ENCODE measurements around the gene SCUBE1.

Gene SCUBE1

DNA sequence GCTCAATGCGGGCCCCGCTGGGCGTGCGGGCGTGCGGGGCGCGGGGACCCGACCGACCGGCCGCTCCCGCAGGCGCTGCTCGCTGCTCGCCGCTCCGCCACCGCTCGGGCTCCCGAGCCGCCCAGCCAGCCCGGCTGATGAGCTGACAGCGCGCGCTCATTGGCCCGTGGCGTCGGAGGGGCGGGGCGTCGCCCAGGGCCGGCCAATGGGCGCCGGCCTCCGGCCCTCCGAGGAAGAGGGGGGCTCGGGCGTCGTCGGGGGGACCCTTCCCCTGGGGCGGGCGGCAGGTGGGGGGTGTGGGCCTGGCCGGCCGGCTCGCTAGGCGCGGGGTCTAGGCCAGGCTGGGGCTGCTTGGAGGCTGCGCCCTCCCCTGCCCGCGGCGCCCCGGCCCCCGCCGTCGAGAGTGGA is at the start of gene SCUBE1:
Gene SCUBE1 (minus strand): TSS at position 111 of the 408 bp plus-strand sequence. CDS start 111 bp downstream, outside the sequence.
- peak; percentile 8 to 34 (median 24) for DNase-seq (ENCODE audit: low read depth in 2 of 3, low spot score in 1 of 3)

DNA sequence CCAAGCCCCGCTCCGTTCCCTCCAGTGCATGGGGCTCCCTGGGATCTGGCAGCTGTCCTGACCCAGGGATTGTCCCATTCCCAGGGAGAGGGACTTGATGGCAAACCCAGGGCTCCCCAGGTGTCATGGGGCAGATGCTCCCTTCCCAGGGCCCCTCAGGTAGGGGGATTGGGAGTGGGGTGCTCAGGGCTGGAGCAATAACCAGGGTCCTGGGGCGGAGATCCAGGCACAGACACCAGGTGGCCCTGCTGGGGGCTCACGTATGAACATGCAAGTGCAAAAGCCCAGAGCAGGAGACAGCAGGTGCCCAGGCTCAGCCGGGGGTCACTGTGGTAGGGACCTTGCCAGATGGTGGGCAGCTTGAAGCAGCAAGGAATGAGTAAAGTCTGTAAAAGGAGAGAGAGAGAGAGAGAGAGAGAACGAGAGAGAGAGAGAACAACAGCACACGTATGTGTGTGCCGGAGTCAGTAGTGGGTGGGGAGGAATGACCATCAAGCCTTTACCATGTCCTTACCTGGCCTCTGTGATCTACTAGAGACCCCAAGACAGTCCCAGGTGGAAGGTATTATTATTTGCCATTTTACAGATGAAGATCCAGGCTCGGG is 49.3 kb upstream of the SCUBE1 start:
- no peak for DNase-seq (ENCODE audit: low read depth in 2 of 3, low spot score in 1 of 3)

DNA sequence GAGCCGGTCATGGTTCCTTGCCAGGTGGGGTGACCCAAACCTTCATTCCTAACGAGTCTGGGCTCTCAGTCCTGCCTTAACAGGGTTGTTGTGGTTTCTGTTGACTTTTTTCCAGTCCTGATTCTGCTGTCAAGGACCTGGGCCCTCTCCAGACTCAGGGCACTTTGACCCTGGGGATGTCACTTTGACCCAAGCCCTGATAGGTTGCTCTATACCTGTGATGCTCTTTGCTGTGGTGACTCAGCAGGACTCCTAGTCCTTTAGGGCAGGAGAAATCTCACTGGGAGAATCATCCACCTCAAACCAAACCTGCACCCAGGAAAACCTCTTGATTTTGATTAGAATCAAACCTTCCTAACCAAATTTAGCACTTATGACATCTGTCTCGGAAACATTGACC is 48.1 kb upstream of the SCUBE1 start:
- no peak for DNase-seq (ENCODE audit: low read depth in 2 of 3, low spot score in 1 of 3)

DNA sequence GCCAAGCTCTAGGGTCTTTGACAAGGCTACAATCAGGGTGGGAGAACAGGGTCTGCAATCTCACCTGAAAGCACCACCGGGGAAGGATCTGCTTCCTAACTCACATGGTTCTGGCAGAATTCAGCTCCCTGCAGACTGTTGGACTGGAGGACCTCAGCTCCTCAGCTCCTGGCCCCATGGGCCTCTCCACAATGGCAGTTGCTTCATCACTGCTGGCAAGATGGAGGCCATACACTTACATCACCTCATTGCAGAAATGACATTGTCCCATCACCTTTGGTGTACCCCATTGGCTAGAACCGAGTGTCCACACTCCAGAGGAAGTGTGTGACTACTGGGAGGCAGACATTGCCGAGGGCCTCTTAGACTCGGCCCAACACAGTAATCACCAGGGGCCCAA is 47.7 kb upstream of the SCUBE1 start:
- DNase-seq (ENCODE audit: low read depth in 2 of 3, low spot score in 1 of 3) = no peak

DNA sequence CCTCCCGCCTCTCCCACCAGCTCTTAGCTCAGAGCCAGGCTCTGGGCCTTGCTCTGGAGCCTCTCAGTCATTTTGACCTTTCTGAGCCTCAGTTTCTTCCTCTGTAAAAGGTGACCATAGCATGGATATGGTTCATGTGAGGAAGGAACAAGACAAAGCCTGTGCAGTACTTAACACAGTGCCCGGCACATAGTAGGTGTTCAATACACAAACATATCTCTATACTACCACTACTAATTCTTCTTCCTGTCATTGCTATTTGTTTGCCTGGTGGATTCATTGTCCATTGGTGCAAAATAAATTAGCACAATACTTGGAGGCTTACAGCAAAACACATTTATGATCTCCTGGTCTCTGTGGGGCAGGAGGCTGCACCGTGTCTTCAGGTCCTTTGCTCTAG is 47.0 kb upstream of the SCUBE1 start:
- no peak for DNase-seq (ENCODE audit: low read depth in 2 of 3, low spot score in 1 of 3)

DNA sequence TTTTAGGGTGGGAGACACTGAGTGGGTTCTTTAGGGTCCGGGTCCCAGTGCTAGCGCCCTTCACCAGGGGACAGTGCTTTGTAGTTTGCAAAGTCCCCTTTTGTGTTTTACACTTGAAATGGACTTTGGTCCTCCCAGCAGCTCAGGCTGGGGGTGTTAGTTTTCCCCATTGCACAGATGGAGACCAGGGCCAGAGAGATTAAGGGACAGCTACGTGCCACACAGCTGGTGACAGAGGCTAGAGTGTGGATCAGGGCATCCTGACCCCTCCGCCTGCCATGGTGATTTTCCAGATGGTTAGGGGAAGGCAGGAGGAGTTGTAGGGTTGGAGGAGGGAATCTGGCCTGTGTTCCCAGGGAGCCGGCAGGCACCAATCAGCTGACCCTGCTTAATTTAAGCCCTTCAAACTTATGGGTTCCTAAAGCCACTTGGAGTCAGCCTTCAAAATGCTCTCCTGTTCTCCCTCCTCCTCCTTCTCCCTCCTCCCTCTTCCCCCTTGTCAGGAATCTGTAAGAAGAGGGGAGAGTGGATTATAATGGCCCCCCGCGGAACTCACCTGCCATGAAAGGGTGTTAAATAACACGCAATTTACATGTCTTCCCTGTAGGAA is 46.2 kb upstream of the SCUBE1 start:
- DNase-seq (ENCODE audit: low read depth in 2 of 3, low spot score in 1 of 3) = no peak

DNA sequence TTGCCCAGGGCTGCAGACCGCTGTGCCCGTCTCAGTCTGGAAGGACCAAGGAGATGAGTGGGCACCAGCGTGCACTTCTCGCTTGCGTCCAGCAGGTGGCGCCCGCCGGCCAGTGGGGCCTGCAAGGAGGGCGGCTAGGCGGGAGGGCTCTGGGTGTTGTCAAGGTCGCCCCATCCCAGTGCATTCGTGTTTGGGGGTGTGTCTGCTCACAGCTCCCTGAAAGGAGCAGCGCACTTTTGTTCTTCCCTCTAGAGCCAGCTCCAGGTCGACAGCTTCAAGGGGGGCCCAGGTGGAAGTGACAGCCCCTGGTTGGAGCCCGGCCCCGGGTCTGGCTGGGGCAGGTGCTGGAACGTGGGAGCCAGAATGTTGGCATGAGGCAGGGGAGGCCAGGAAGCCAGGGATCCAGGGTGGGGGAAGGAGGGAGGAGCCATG is 45.3 kb upstream of the SCUBE1 start:
- peak; percentile 55 to 70 (median 62) for DNase-seq (ENCODE audit: low read depth in 2 of 3, low spot score in 1 of 3)

- DNase-seq (ENCODE audit: low read depth in 2 of 3, low spot score in 1 of 3) = no peak
Measured at GRCh38 chr22:43387815-43388214, 44.6 kb upstream of the SCUBE1 start.

DNA sequence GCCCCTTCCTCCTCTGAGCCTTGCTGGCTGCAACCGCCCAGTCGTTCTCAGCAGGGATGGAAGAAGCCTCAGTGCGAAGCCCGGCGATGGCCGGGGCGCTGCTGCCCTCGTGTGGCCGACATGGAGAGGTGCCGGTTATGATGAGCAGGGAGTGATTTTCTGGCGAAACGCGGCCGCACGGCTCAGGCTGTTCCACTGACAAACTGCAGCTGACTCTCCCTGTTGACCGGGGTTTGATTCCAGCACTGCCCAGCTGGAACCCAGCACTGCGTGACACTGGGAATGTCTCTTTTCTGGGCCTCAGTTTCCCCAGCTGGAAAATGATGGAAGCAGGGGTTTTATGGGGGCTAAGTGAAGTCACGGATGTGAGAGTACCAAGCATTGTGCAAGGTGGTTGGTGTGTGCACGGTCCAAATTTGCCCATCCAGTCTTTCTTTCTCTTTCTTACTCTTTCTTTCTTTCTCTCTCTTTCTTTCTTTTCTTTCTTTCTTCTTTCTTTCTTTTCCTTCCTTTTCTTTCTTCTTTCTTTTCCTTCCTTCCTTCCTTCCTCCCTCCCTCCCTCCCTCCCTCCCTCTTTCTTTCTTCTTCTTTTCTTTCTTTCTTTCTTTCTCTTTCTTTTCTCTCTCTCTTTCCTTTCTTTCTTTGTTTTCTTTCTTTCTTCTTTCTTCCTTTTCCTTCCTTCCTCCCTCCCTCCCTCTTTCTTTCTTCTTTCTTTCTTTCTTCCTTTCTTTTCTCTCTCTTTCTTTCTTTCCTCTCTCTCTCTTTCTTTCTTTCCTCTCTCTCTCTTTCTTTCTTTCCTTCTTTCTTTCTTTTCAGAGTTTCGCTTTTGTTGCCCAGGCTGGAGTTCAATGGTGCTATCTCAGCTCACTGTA is 42.8 kb upstream of the SCUBE1 start:
- peak; percentile 45 to 62 (median 62) for DNase-seq (ENCODE audit: low read depth in 2 of 3, low spot score in 1 of 3)

- no peak for DNase-seq (ENCODE audit: low read depth in 2 of 3, low spot score in 1 of 3)
Measured at GRCh38 chr22:43384863-43385262, 41.7 kb upstream of the SCUBE1 start.

DNA sequence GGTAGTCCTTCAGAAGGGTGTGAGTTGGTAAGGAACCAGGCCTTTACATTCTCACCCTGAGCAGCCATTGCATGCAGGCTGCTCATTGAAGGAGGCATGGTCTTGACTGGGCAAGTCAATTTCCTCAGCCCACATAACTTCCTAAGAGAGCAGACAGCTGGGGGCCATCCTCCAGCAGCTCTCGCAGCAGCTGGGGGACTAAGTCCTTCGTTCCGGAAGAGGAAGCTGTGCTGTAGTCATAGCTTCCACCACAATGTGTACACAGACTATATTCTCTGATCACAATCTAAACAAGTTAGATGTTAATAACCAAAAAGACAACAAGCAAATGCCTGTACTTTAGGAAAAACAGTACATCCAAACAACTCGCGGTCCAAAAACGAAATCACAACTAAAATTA is 38.5 kb upstream of the SCUBE1 start:
- no peak for DNase-seq (ENCODE audit: low read depth in 2 of 3, low spot score in 1 of 3)

- no peak for DNase-seq (ENCODE audit: low read depth in 2 of 3, low spot score in 1 of 3)
Measured at GRCh38 chr22:43377896-43378704, 34.9 kb upstream of the SCUBE1 start.

- DNase-seq (ENCODE audit: low read depth in 2 of 3, low spot score in 1 of 3) = no peak
Measured at GRCh38 chr22:43377548-43377895, 34.4 kb upstream of the SCUBE1 start.

- no peak for DNase-seq (ENCODE audit: low read depth in 2 of 3, low spot score in 1 of 3)
Measured at GRCh38 chr22:43376765-43377547, 33.8 kb upstream of the SCUBE1 start.

- DNase-seq (ENCODE audit: low read depth in 2 of 3, low spot score in 1 of 3) = no peak
Measured at GRCh38 chr22:43375951-43376455, 32.8 kb upstream of the SCUBE1 start.

DNA sequence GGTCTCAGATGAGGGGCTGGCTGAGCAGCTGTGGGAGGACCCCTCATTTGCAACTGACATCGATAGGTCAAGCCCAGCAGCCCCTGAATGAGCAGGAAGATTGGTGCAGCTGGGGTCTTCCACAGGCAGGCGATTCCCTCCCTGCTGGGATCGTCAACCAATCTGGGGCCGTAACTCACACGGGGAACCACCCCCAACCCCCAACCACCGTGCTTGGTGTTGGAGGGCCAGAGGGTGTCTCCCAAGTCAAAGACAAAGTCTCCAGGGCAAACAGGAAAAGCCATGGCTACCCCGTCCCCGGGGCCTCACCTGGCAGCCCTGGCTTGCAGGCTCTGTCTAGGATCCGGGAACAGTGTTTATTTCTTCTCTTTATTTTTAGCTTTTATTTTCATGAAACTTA is 26.9 kb upstream of the SCUBE1 start:
- no peak for DNase-seq (ENCODE audit: low read depth in 2 of 3, low spot score in 1 of 3)

DNA sequence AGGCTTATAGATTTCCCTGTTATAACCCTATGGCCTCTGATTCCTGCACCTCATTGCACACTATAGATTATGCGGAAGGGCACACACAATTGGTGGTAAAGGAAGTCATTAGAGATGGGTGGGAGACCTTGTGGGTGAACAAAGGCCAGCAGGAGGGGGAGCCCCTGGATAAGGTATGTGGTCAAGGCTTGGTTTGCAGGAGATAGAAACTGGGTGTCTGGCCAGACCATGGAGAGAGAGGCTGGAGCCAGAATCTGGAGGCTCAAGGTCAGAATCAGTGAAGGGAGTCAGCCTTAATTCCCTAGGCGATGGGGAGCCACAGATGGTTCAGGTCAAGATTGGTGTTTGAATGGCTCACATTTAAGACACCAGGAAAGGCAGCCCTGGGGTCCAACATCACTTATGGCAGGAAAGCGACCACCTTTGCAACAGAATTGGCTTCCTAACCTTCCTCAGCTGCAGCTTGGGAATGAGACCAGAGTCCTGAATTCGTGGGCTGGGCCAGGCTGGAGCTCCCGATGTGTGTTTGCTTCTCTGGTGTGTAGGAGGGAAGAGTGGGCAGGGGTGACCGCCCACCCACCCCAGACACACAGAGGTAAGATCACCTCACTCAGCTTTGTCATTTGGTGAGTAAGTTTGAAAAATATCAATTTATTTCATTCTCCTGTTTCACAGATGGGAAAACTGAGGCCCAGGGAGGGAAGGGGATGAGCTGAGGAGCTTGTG is 22.7 kb upstream of the SCUBE1 start:
- DNase-seq (ENCODE audit: low read depth in 2 of 3, low spot score in 1 of 3) = no peak

GRCh38 chr22:43364169-43364435 is 20.9 kb upstream of the SCUBE1 start:
- DNase-seq (ENCODE audit: low read depth in 2 of 3, low spot score in 1 of 3) = no peak

- no peak for DNase-seq (ENCODE audit: low read depth in 2 of 3, low spot score in 1 of 3)
Measured at GRCh38 chr22:43363315-43364168, 20.4 kb upstream of the SCUBE1 start.

Measured in stimulated activated CD4-positive, alpha-beta T cell treated with anti-CD3 and anti-CD28 coated beads, Interleukin-12 subunit alpha, Interleukin-12 subunit beta, amount 100 ng/mL, for 48 hours (primary cell).